Measurements from ENCODE around the gene DPF3.

Gene DPF3

GRCh38 chr14:72576258-72576657, 317.6 kb downstream of the DPF3 start:
- no peak for DNase-seq

GRCh38 chr14:72574715-72575114, 319.2 kb downstream of the DPF3 start:
- DNase-seq = no peak

DNA sequence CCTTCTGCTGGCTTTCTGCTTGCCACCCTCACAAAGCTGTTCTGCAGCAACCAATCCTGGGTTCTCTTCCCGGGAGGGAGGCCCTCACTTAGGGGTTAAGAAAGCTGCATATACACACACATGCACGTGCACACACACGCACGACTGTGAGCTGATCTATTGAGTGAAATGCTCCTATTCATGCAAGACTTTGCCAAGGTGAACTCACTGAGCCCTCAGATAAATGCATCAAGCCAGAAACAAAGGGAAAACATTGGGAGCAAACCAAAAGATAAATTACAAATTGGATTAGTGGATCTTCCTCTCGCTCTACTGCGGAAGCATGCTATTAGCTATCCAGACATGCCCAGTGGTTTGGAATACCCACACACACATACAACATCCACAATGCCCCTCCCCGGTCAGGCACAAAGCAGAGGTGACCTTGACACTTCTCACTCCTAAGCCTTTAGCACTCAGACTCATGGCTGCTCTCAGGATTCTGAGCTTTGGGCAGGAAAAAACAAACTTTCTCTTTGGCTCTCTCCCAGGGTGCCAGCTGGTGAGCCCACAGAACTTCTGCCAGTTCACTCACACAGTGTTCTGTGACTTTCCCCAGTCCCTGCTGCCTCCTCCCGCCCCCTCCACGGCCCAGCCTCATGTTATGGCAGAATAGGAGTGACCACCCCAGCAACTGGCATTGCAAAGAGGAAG, 320.0 kb downstream of the DPF3 start:
- peak in 24 of 58 donors; percentile 4 to 75 (median 35) for DNase-seq
